WTC11 (cell line): ENCODE measurements around the gene SMARCA4. TPM values are rescaled to one million over a fixed set of nuclear protein-coding genes. Genes with fewer than 3 reads are reported as not detected.
A peak's percentile ranks its signal among the peaks of the same experiment; 100 is the strongest.
"Not testable (repeated sequence)": the region's sequence is repeated elsewhere in the genome, so short reads cannot be mapped to it uniquely, and the experiment has no call there.

Source experiments
- ATAC-seq: fragments of 200-7000 bp; cut with Tn5 transposase; 2 replicates; pipeline ENCODE4 v1.10.0; 2021; ENCODE audit warnings: mild to moderate bottlenecking, moderate library complexity
- CTCF ChIA-PET: fragments of 300-600 bp; sonication (Branson Sonifier 250); formaldehyde crosslinking; loops from one replicate; lab custom pipeline; 2021; ENCODE audit warnings: antibody characterized with exemption; lab: Charles Lee
- POLR2A ChIA-PET: fragments of 350-600 bp; sonication (Branson Sonifier 250); formaldehyde crosslinking; loops from one replicate; lab custom pipeline; 2021; ENCODE audit warnings: antibody characterized with exemption; lab: Charles Lee
- DNase-seq: peaks from one replicate; pipeline ENCODE4 v3.0.0; 2021; ENCODE audit warnings: low spot score
- H3K27ac Mint-ChIP-seq: 2 replicates; pipeline ENCODE4 v1.8.0; 2021; ENCODE audit warnings: mixed read lengths
- H3K27me3 Mint-ChIP-seq: 2 replicates; pipeline ENCODE4 v1.8.0; 2021; ENCODE audit warnings: low read depth, mild to moderate bottlenecking, moderate library complexity, mixed read lengths
- H3K36me3 Mint-ChIP-seq: 2 replicates; pipeline ENCODE4 v1.8.0; 2021; ENCODE audit warnings: mixed read lengths
- H3K4me1 Mint-ChIP-seq: 2 replicates; pipeline ENCODE4 v1.8.0; 2022; ENCODE audit warnings: mixed read lengths
- H3K4me3 Mint-ChIP-seq: 2 replicates; pipeline ENCODE4 v1.8.0; 2021; ENCODE audit warnings: mild to moderate bottlenecking, moderate library complexity, mixed read lengths
- H3K9me3 Mint-ChIP-seq: 2 replicates; pipeline ENCODE4 v1.8.0; 2021; ENCODE audit warnings: mixed read lengths
- FOXP1 ChIP-seq: sonication (generic); formaldehyde crosslinking; IDR thresholded peaks from 2 replicates; pipeline ENCODE4 v1.8.0; 2022; ENCODE audit warnings: missing genetic modification reagents, mild to moderate bottlenecking, moderate library complexity, borderline replicate concordance
- GABPB1 ChIP-seq: sonication (generic); formaldehyde crosslinking; IDR thresholded peaks from 2 replicates; pipeline ENCODE4 v1.8.1; 2023; ENCODE audit warnings: mild to moderate bottlenecking, missing genetic modification reagents
- KAT7 ChIP-seq: sonication (generic); formaldehyde crosslinking; IDR thresholded peaks from 2 replicates; pipeline ENCODE4 v1.8.1; 2023; ENCODE audit warnings: missing genetic modification reagents, mild to moderate bottlenecking, borderline replicate concordance
- NFATC4 ChIP-seq: fragments of 250-450 bp; sonication (Bioruptor Pico); IDR thresholded peaks from 2 replicates; pipeline ENCODE4 v1.9.0; 2021; ENCODE audit warnings: mild to moderate bottlenecking
- NFYB ChIP-seq: sonication (generic); formaldehyde crosslinking; conservative IDR thresholded peaks from 2 replicates; pipeline ENCODE4 v1.8.0; 2022; ENCODE audit warnings: low read depth, missing genetic modification reagents
- OVOL2 ChIP-seq: fragments of 250-450 bp; sonication (Bioruptor Pico); IDR thresholded peaks from 2 replicates; pipeline ENCODE4 v1.9.0; 2021; ENCODE audit warnings: mild to moderate bottlenecking, borderline replicate concordance
- RELA ChIP-seq: sonication (generic); formaldehyde crosslinking; IDR thresholded peaks from 2 replicates; pipeline ENCODE4 v1.8.1; 2022; ENCODE audit warnings: missing genetic modification reagents, mild to moderate bottlenecking, borderline replicate concordance
- SOX15 ChIP-seq: fragments of 250-450 bp; sonication (Bioruptor Pico); IDR thresholded peaks from 2 replicates; pipeline ENCODE4 v1.9.0; 2021; ENCODE audit warnings: mild to moderate bottlenecking
- ZNF396 ChIP-seq: fragments of 250-450 bp; sonication (Bioruptor Pico); IDR thresholded peaks from 2 replicates; pipeline ENCODE4 v1.8.0; 2021; ENCODE audit warnings: mild to moderate bottlenecking, moderate library complexity, borderline replicate concordance
- ZNF423 ChIP-seq: fragments of 250-450 bp; sonication (Bioruptor Pico); IDR thresholded peaks from 2 replicates; pipeline ENCODE4 v2.1.2; 2022; ENCODE audit warnings: mild to moderate bottlenecking, moderate library complexity
- ZNF671 ChIP-seq: fragments of 250-450 bp; sonication (Bioruptor Pico); IDR thresholded peaks from 2 replicates; pipeline ENCODE4 v1.8.0; 2021; ENCODE audit warnings: mild to moderate bottlenecking
- total RNA-seq: library from RNA; stranded (reverse); gene quantifications from 3 replicates; pipeline ENCODE4 v1.2.3, GENCODE V29; 2021
- TF ChIP-seq, protein P1 (sequence below): sonication (generic); formaldehyde crosslinking; IDR thresholded peaks from 2 replicates; pipeline ENCODE4 v1.8.0; 2023; ENCODE audit warnings: missing genetic modification reagents, mild to moderate bottlenecking, borderline replicate concordance
- TF ChIP-seq, protein P2 (sequence below): sonication (generic); formaldehyde crosslinking; IDR thresholded peaks from 2 replicates; pipeline ENCODE4 v1.8.0; 2022; ENCODE audit warnings: missing genetic modification reagents
- TF ChIP-seq, protein P3 (sequence below): sonication (generic); formaldehyde crosslinking; IDR thresholded peaks from 2 replicates; pipeline ENCODE4 v1.8.1; 2022; ENCODE audit warnings: low read depth, missing genetic modification reagents, borderline replicate concordance
- TF ChIP-seq, protein P4 (sequence below): fragments of 250-450 bp; sonication (Bioruptor Pico); IDR thresholded peaks from 2 replicates; pipeline ENCODE4 v2.1.2; 2022; ENCODE audit warnings: mild to moderate bottlenecking, moderate library complexity
- TF ChIP-seq, protein P5 (sequence below): sonication (generic); formaldehyde crosslinking; IDR thresholded peaks from 2 replicates; pipeline ENCODE4 v1.8.0; 2022; ENCODE audit warnings: mild to moderate bottlenecking, missing genetic modification reagents

The SMARCA4 gene
- total RNA-seq, 1 experiment from 2014 or later = 295 TPM

DNA sequence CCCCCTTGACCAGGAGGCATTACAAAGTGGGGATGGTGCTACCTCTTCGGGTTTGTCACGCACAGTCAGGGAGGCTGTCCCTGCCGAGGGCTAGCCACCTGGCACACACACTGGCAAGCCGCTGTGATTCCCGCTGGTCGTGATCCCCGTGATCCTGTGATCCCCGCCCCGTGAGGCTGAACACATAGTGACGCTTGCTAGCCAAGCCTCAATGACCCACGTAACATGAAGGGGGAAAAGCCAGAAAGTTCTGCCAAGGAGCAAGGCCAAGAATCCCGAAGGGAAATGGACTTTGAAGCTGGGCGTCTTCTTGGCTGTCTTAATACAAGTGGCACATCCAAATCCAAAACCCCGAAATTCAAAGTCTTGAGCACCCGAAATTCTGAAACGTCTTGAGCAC, 142.1 kb downstream of the SMARCA4 start:
- Mint-ChIP-seq H3K9me3 (no peaks in the 10 kb centered on the region), H3K4me3 (no peak overlapping the region), H3K4me1 (no peaks in the 10 kb centered on the region), H3K27ac (0 out of 2 replicates have a peak overlapping the region, but pooled peaks have one; percentile 45), H3K36me3 (peaks cover 81% of the 10 kb centered on the region), H3K27me3 (no peaks in the 10 kb centered on the region)
- no peak for ATAC-seq
- ChIA-PET CTCF (no interaction called here), POLR2A (interaction anchor here (0.5 kb wide), 1 partner anchor 155 kb away, joined by 8 read pairs; no protein-coding TSS in a partner anchor)
- no peak for DNase-seq
- TF ChIP-seq, protein P1, sequence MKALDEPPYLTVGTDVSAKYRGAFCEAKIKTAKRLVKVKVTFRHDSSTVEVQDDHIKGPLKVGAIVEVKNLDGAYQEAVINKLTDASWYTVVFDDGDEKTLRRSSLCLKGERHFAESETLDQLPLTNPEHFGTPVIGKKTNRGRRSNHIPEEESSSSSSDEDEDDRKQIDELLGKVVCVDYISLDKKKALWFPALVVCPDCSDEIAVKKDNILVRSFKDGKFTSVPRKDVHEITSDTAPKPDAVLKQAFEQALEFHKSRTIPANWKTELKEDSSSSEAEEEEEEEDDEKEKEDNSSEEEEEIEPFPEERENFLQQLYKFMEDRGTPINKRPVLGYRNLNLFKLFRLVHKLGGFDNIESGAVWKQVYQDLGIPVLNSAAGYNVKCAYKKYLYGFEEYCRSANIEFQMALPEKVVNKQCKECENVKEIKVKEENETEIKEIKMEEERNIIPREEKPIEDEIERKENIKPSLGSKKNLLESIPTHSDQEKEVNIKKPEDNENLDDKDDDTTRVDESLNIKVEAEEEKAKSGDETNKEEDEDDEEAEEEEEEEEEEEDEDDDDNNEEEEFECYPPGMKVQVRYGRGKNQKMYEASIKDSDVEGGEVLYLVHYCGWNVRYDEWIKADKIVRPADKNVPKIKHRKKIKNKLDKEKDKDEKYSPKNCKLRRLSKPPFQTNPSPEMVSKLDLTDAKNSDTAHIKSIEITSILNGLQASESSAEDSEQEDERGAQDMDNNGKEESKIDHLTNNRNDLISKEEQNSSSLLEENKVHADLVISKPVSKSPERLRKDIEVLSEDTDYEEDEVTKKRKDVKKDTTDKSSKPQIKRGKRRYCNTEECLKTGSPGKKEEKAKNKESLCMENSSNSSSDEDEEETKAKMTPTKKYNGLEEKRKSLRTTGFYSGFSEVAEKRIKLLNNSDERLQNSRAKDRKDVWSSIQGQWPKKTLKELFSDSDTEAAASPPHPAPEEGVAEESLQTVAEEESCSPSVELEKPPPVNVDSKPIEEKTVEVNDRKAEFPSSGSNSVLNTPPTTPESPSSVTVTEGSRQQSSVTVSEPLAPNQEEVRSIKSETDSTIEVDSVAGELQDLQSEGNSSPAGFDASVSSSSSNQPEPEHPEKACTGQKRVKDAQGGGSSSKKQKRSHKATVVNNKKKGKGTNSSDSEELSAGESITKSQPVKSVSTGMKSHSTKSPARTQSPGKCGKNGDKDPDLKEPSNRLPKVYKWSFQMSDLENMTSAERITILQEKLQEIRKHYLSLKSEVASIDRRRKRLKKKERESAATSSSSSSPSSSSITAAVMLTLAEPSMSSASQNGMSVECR (CRISPR knock-in tag) = no peak
- TF ChIP-seq, protein P2, sequence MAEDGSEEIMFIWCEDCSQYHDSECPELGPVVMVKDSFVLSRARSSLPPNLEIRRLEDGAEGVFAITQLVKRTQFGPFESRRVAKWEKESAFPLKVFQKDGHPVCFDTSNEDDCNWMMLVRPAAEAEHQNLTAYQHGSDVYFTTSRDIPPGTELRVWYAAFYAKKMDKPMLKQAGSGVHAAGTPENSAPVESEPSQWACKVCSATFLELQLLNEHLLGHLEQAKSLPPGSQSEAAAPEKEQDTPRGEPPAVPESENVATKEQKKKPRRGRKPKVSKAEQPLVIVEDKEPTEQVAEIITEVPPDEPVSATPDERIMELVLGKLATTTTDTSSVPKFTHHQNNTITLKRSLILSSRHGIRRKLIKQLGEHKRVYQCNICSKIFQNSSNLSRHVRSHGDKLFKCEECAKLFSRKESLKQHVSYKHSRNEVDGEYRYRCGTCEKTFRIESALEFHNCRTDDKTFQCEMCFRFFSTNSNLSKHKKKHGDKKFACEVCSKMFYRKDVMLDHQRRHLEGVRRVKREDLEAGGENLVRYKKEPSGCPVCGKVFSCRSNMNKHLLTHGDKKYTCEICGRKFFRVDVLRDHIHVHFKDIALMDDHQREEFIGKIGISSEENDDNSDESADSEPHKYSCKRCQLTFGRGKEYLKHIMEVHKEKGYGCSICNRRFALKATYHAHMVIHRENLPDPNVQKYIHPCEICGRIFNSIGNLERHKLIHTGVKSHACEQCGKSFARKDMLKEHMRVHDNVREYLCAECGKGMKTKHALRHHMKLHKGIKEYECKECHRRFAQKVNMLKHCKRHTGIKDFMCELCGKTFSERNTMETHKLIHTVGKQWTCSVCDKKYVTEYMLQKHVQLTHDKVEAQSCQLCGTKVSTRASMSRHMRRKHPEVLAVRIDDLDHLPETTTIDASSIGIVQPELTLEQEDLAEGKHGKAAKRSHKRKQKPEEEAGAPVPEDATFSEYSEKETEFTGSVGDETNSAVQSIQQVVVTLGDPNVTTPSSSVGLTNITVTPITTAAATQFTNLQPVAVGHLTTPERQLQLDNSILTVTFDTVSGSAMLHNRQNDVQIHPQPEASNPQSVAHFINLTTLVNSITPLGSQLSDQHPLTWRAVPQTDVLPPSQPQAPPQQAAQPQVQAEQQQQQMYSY = no peak
- TF ChIP-seq, protein P3, sequence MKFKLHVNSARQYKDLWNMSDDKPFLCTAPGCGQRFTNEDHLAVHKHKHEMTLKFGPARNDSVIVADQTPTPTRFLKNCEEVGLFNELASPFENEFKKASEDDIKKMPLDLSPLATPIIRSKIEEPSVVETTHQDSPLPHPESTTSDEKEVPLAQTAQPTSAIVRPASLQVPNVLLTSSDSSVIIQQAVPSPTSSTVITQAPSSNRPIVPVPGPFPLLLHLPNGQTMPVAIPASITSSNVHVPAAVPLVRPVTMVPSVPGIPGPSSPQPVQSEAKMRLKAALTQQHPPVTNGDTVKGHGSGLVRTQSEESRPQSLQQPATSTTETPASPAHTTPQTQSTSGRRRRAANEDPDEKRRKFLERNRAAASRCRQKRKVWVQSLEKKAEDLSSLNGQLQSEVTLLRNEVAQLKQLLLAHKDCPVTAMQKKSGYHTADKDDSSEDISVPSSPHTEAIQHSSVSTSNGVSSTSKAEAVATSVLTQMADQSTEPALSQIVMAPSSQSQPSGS (CRISPR knock-in tag) = no peak
- TF ChIP-seq ZNF396 (CRISPR knock-in tag) (no peak), RELA (CRISPR knock-in tag) (no peak), OVOL2 (no peak), KAT7 (CRISPR knock-in tag) (no peak), FOXP1 (CRISPR knock-in tag) (no peak), ZNF671 (CRISPR knock-in tag) (no peak), SOX15 (no peak), NFATC4 (CRISPR knock-in tag) (no peak), ZNF423 (CRISPR knock-in tag) (no peak), NFYB (CRISPR knock-in tag) (no peak), GABPB1 (no peak)
- TF ChIP-seq, protein P4, sequence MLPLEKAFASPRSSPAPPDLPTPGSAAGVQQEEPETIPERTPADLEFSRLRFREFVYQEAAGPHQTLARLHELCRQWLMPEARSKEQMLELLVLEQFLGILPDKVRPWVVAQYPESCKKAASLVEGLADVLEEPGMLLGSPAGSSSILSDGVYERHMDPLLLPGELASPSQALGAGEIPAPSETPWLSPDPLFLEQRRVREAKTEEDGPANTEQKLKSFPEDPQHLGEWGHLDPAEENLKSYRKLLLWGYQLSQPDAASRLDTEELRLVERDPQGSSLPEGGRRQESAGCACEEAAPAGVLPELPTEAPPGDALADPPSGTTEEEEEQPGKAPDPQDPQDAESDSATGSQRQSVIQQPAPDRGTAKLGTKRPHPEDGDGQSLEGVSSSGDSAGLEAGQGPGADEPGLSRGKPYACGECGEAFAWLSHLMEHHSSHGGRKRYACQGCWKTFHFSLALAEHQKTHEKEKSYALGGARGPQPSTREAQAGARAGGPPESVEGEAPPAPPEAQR = no peak
- TF ChIP-seq, protein P5, sequence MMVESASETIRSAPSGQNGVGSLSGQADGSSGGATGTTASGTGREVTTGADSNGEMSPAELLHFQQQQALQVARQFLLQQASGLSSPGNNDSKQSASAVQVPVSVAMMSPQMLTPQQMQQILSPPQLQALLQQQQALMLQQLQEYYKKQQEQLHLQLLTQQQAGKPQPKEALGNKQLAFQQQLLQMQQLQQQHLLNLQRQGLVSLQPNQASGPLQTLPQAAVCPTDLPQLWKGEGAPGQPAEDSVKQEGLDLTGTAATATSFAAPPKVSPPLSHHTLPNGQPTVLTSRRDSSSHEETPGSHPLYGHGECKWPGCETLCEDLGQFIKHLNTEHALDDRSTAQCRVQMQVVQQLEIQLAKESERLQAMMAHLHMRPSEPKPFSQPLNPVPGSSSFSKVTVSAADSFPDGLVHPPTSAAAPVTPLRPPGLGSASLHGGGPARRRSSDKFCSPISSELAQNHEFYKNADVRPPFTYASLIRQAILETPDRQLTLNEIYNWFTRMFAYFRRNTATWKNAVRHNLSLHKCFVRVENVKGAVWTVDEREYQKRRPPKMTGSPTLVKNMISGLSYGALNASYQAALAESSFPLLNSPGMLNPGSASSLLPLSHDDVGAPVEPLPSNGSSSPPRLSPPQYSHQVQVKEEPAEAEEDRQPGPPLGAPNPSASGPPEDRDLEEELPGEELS (CRISPR knock-in tag) = no peak

DNA sequence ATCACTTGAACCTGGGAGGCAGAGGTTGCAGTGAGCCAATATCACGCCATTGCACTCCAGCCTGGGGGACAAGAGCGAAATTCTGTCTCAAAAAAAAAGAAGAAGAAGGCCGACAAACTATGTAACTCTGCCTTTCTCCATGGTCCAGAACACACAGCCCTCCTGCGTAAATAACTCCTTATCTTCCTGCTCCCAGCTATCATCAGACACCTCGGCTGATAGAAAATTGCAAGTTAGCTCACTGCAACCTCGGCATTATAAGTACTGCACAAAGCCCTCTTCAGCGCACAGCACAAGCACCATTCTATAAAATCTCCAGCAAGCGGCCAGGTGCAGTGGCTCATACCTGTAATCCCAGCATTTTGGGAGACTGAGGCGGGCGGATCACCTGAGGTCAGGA, 142.8 kb downstream of the SMARCA4 start:
- H3K4me3 Mint-ChIP-seq, H3K9me3 Mint-ChIP-seq, POLR2A ChIA-PET, ATAC-seq, DNase-seq, H3K4me1 Mint-ChIP-seq, H3K27me3 Mint-ChIP-seq: not testable (repeated sequence)
- peaks cover 87% of the 10 kb centered on the region for H3K36me3 Mint-ChIP-seq
- H3K27ac Mint-ChIP-seq = peak overlapping the region; percentile 80
- CTCF ChIA-PET = interaction anchor here (0.8 kb wide), 1 partner anchor 22 kb away, joined by 4 read pairs; no protein-coding TSS in a partner anchor
